Measurements from ENCODE around the gene PPFIA4. TPM values are rescaled to one million over a fixed set of nuclear protein-coding genes. Genes with fewer than 3 reads are reported as not detected.

Gene PPFIA4
- total RNA-seq, 3 donors from 2014 or later (not counting 1 experiment from before 2014, with no cell fraction given) = 0.18 to 0.88 (median 0.33) TPM

GRCh38 chr1:203069030-203069747, 42.9 kb downstream of the PPFIA4 start:
- Mint-ChIP-seq H3K4me3 (no peak overlapping the region), H3K9me3 (no peaks in the 10 kb centered on the region), H3K27me3 (ENCODE audit: low read depth in 2 of 2) (peaks cover 13 to 18% of the 10 kb centered on the region in 2 donors), H3K27ac (no peak overlapping the region), H3K4me1 (no peaks in the 10 kb centered on the region), H3K36me3 (no peaks in the 10 kb centered on the region)
- Histone ChIP-seq H3K27me3 (ENCODE audit: control insufficient read depth, insufficient read depth, low read length) (no peaks in the 10 kb centered on the region), H3K4me1 (ENCODE audit: control insufficient read depth, insufficient read depth, low read length) (no peaks in the 10 kb centered on the region), H3K27ac (ENCODE audit: low read length) (no peak overlapping the region), H3K4me3 (ENCODE audit: low read length) (no peak overlapping the region), H3K9me3 (ENCODE audit: control insufficient read depth, insufficient read depth, low read length) (no peaks in the 10 kb centered on the region), H3K36me3 (ENCODE audit: control insufficient read depth, insufficient read depth, low read length) (no peaks in the 10 kb centered on the region)
- intact Hi-C loops (cut with micrococcal nuclease) = no loop called here
- WGBS (ENCODE audit: insufficient coverage) = 27% methylated on average over 4 of the region's 4 CpGs
- no peak for DNase-seq
- ATAC-seq = no peak
- TF ChIP-seq CTCF (IDR thresholded peaks at IDR 0.05) = no peak

- H3K27ac ChIP-seq (ENCODE audit: low read length) = no peak overlapping the region
- H3K27me3 ChIP-seq (ENCODE audit: control insufficient read depth, insufficient read depth, low read length) = peaks cover 2% of the 10 kb centered on the region
- no peak overlapping the region for H3K27ac Mint-ChIP-seq
- H3K36me3 ChIP-seq (ENCODE audit: control insufficient read depth, insufficient read depth, low read length) = no peaks in the 10 kb centered on the region
- 89% methylated on average over 7 of the region's 7 CpGs for WGBS (ENCODE audit: insufficient coverage)
- peaks cover 12% of the 10 kb centered on the region for H3K4me1 ChIP-seq (ENCODE audit: control insufficient read depth, insufficient read depth, low read length)
- H3K9me3 Mint-ChIP-seq = no peaks in the 10 kb centered on the region
- H3K9me3 ChIP-seq (ENCODE audit: control insufficient read depth, insufficient read depth, low read length) = no peaks in the 10 kb centered on the region
- no peak overlapping the region for H3K4me3 Mint-ChIP-seq
- intact Hi-C loops (cut with micrococcal nuclease) = no loop called here
- H3K4me1 Mint-ChIP-seq = peaks cover 4 to 6% of the 10 kb centered on the region in 2 donors
- H3K27me3 Mint-ChIP-seq (ENCODE audit: low read depth in 2 of 2) = peaks cover 28 to 30% of the 10 kb centered on the region in 2 donors
- no peaks in the 10 kb centered on the region for H3K36me3 Mint-ChIP-seq
- TF ChIP-seq CTCF (IDR thresholded peaks at IDR 0.05) = no peak
- ATAC-seq (no peak), DNase-seq (no peak)
- H3K4me3 ChIP-seq (ENCODE audit: low read length) = no peak overlapping the region
Observed at GRCh38 chr1:203072002-203072602, 45.8 kb downstream of the PPFIA4 start.

DNA sequence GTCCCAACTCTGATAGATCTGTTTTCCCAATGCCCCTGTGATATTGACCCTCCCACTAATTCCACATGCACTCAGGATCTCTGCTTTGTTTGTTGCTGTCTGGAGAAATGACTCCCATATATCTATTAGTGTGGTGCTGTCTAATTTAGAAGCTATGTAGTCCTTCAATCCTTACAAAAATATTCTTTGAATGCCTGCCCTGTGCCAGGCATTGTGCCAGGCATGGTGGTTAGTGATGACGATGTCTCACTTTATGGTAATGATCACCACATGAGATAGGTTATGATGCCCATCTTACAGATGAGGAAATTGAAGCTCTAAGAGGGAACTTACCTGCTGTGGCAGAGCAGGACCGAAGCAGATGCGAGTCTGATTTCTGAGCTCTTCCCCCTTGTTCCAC, 46.6 kb downstream of the PPFIA4 start:
- Mint-ChIP-seq H3K27ac (no peak overlapping the region), H3K27me3 (ENCODE audit: low read depth in 2 of 2) (peaks cover 34 to 38% of the 10 kb centered on the region in 2 donors)
- WGBS (ENCODE audit: insufficient coverage) = 88% methylated on average over 3 of the region's 3 CpGs

More for the DNA sequence above, 46.6 kb downstream of the PPFIA4 start:
- no peak overlapping the region for H3K27ac ChIP-seq (ENCODE audit: low read length)
- DNase-seq (no peak), ATAC-seq (no peak)
- H3K4me3 ChIP-seq (ENCODE audit: low read length) = no peak overlapping the region
- H3K27me3 ChIP-seq (ENCODE audit: control insufficient read depth, insufficient read depth, low read length) = peaks cover 2% of the 10 kb centered on the region
- no peaks in the 10 kb centered on the region for H3K36me3 ChIP-seq (ENCODE audit: control insufficient read depth, insufficient read depth, low read length)
- H3K9me3 ChIP-seq (ENCODE audit: control insufficient read depth, insufficient read depth, low read length) = no peaks in the 10 kb centered on the region
- H3K4me1 ChIP-seq (ENCODE audit: control insufficient read depth, insufficient read depth, low read length) = peaks cover 12% of the 10 kb centered on the region
- Mint-ChIP-seq H3K9me3 (no peaks in the 10 kb centered on the region), H3K4me3 (no peak overlapping the region), H3K36me3 (no peaks in the 10 kb centered on the region), H3K4me1 (peaks cover 4 to 6% of the 10 kb centered on the region in 2 donors)
- TF ChIP-seq CTCF (IDR thresholded peaks at IDR 0.05) = no peak
- intact Hi-C loops (cut with micrococcal nuclease) = no loop called here

Measured in natural killer cell (primary cell).